Lower leg skin (tissue), 3 donors: Measurements from ENCODE around the gene E2F3.

ENCODE experiments used
- POLR2A ChIP-seq, 2 donors: fragments of 450-650 bp; IDR thresholded peaks; one replicate each; pipeline ENCODE4 v1.6.1; 2016 to 2017; ENCODE audit warnings: antibody characterized with exemption in 2 of 2, mild to moderate bottlenecking in 1 of 2, moderate library complexity in 1 of 2
- TF ChIP-seq, protein P1 (sequence below), 3 donors: fragments of 450-650 bp; IDR thresholded peaks; one replicate each; pipeline ENCODE4 v1.5.1; 2016; ENCODE audit warnings: antibody characterized with exemption in 3 of 3, mild to moderate bottlenecking in 3 of 3, moderate library complexity in 2 of 3

DNA sequence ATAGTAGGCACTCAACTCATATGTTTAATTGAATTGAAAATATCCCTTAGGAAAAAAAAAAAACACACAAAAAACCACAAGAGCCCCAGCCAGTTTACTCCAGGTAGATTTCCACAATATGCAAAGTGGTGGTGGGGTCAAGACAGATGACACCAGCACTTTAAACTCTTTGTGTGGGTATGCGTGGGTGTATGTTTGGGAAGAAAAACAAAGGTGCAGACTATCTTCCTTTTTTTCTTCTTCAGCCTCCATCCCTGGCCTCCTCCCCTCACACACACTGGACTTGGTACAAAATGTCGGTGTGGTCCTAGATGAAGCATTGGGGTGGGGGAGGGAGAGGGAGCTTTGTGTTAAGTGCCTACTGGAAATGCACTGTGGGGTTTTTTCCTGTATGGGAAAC lies 90.4 kb downstream of the E2F3 start:
- TF ChIP-seq, protein P1, sequence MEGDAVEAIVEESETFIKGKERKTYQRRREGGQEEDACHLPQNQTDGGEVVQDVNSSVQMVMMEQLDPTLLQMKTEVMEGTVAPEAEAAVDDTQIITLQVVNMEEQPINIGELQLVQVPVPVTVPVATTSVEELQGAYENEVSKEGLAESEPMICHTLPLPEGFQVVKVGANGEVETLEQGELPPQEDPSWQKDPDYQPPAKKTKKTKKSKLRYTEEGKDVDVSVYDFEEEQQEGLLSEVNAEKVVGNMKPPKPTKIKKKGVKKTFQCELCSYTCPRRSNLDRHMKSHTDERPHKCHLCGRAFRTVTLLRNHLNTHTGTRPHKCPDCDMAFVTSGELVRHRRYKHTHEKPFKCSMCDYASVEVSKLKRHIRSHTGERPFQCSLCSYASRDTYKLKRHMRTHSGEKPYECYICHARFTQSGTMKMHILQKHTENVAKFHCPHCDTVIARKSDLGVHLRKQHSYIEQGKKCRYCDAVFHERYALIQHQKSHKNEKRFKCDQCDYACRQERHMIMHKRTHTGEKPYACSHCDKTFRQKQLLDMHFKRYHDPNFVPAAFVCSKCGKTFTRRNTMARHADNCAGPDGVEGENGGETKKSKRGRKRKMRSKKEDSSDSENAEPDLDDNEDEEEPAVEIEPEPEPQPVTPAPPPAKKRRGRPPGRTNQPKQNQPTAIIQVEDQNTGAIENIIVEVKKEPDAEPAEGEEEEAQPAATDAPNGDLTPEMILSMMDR (IDR thresholded peaks at IDR 0.05): no peak
- TF ChIP-seq POLR2A (IDR thresholded peaks at IDR 0.05): no peak
